Natural killer cell (primary cell): ENCODE results near the gene MAPK11. TPM values are rescaled to one million over a fixed set of nuclear protein-coding genes. Genes with fewer than 3 reads are reported as not detected.
A peak's percentile ranks its signal among the peaks of the same experiment; 100 is the strongest.

Experiments
- ATAC-seq, 3 donors: fragments of 150-1000 bp in 2 of 3; fragments of 200-7000 bp in 1 of 3; cut with Tn5 transposase; 1 replicate in 1 of 3; 2 replicates in 2 of 3; pipeline ENCODE4 v1.10.0; 2021; ENCODE audit warnings: mild to moderate bottlenecking in 2 of 3, moderate library complexity in 2 of 3
- DNase-seq, 2 donors: peaks; one replicate each; pipeline versions ENCODE4 v3.0.0 to v3.0.0-alpha.2; 2013 to 2021; ENCODE audit warnings: mixed read lengths in 1 of 2
- H3K27ac ChIP-seq: one replicate; pipeline ENCODE4 v1.5.1; 2013; ENCODE audit warnings: mild to moderate bottlenecking, low read length
- H3K27me3 ChIP-seq: one replicate; pipeline ENCODE4 v1.6.1; 2013; ENCODE audit warnings: low read length; ENCODE audit not compliant: control insufficient read depth, insufficient read depth
- H3K36me3 ChIP-seq: one replicate; pipeline ENCODE4 v1.6.1; 2013; ENCODE audit warnings: low read length; ENCODE audit not compliant: control insufficient read depth, insufficient read depth
- H3K4me1 ChIP-seq: one replicate; pipeline ENCODE4 v1.6.1; 2013; ENCODE audit warnings: low read length; ENCODE audit not compliant: control insufficient read depth, insufficient read depth
- H3K4me3 ChIP-seq: one replicate; pipeline ENCODE4 v1.5.1; 2013; ENCODE audit warnings: low read length
- H3K9me3 ChIP-seq: one replicate; pipeline ENCODE4 v1.6.1; 2013; ENCODE audit warnings: low read length; ENCODE audit not compliant: control insufficient read depth, insufficient read depth
- H3K27ac Mint-ChIP-seq, 2 donors: one replicate each; pipeline ENCODE4 v1.8.0; 2022; ENCODE audit warnings: mild to moderate bottlenecking in 2 of 2, mixed read lengths in 2 of 2, moderate library complexity in 1 of 2
- H3K27me3 Mint-ChIP-seq, 2 donors: one replicate each; pipeline ENCODE4 v1.8.0; 2022; ENCODE audit warnings: low read depth in 2 of 2, mixed read lengths in 2 of 2
- H3K36me3 Mint-ChIP-seq: one replicate; pipeline ENCODE4 v1.8.0; 2022; ENCODE audit warnings: mixed read lengths
- H3K4me1 Mint-ChIP-seq, 2 donors: one replicate each; pipeline ENCODE4 v1.8.0; 2022; ENCODE audit warnings: mixed read lengths in 2 of 2
- H3K4me3 Mint-ChIP-seq: one replicate; pipeline ENCODE4 v1.8.0; 2022; ENCODE audit warnings: mild to moderate bottlenecking, moderate library complexity, mixed read lengths
- H3K9me3 Mint-ChIP-seq, 2 donors: one replicate each; pipeline ENCODE4 v1.8.0; 2022; ENCODE audit warnings: mixed read lengths in 2 of 2
- WGBS: methylation state at CpG from one replicate; pipeline ENCODE4 v1.1.7; 2013; ENCODE audit warnings: missing lambda C conversion rate; ENCODE audit not compliant: insufficient coverage; 5-methylcytosine and 5-hydroxymethylcytosine counted together
- intact Hi-C: fragments of 100-400 bp; cut with micrococcal nuclease; formaldehyde crosslinking; loops from one replicate; pipeline ENCODE4 v1.14.2; 2022
- total RNA-seq, 4 donors: library from RNA; stranded (reverse); fragments of 120-200 nt in 1 of 4; gene quantifications; one replicate each; pipeline versions ENCODE4 v1.2.3 to v1.2.4, GENCODE V29; 2013 to 2022
- TF ChIP-seq, protein P1 (sequence below): fragments of 200-600 bp; IDR thresholded peaks from one replicate; pipeline ENCODE4 v1.8.0; 2022; ENCODE audit warnings: antibody characterized with exemption

Gene MAPK11
- total RNA-seq, 3 donors from 2014 or later (not counting 1 experiment from before 2014, with no cell fraction given), result 2.2 to 3.1 (median 2.2) TPM

DNA sequence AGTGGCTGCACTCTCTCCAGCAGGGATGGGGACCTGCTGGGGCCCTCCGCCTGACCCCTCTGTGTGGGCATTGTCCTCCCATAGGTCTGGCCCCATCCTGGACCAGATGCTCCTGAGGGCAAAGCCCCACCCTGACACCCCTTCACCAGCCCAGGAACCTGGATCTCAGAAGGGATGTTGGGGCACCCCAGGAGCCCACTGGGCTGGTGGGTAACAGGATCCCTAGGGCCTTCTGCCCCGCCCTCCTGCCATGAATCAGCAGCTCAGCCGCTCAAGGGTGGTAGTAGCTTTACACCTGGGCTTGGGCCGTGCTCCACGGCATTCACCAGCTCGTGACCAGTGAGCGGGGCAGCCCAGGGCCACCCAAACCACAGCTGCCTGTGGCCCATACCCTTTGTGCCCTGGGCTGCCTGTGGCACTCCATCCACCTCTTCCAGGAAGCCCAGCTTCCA, 7.7 kb downstream of the MAPK11 start:
- WGBS, result 34% methylated on average over 7 of the region's 7 CpGs
- no peak overlapping the region for H3K27ac Mint-ChIP-seq
- H3K27me3 Mint-ChIP-seq, result peaks cover 0 to 14% of the 10 kb centered on the region in 2 donors
- intact Hi-C loops, result no loop called here
- peaks cover 0 to 7% of the 10 kb centered on the region in 2 donors for H3K4me1 Mint-ChIP-seq
- peak overlapping the region; percentile 79 for H3K4me3 Mint-ChIP-seq
- no peaks in the 10 kb centered on the region for H3K9me3 Mint-ChIP-seq
- no peak overlapping the region for H3K4me3 ChIP-seq
- DNase-seq, result no peak
- no peak overlapping the region for H3K27ac ChIP-seq
- peaks cover 13% of the 10 kb centered on the region for H3K27me3 ChIP-seq
- no peaks in the 10 kb centered on the region for H3K36me3 ChIP-seq
- TF ChIP-seq, protein P1, sequence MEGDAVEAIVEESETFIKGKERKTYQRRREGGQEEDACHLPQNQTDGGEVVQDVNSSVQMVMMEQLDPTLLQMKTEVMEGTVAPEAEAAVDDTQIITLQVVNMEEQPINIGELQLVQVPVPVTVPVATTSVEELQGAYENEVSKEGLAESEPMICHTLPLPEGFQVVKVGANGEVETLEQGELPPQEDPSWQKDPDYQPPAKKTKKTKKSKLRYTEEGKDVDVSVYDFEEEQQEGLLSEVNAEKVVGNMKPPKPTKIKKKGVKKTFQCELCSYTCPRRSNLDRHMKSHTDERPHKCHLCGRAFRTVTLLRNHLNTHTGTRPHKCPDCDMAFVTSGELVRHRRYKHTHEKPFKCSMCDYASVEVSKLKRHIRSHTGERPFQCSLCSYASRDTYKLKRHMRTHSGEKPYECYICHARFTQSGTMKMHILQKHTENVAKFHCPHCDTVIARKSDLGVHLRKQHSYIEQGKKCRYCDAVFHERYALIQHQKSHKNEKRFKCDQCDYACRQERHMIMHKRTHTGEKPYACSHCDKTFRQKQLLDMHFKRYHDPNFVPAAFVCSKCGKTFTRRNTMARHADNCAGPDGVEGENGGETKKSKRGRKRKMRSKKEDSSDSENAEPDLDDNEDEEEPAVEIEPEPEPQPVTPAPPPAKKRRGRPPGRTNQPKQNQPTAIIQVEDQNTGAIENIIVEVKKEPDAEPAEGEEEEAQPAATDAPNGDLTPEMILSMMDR, result no peak
- no peaks in the 10 kb centered on the region for H3K9me3 ChIP-seq
- ATAC-seq, result no peak
- H3K4me1 ChIP-seq, result peaks cover 13% of the 10 kb centered on the region
- no peaks in the 10 kb centered on the region for H3K36me3 Mint-ChIP-seq

DNA sequence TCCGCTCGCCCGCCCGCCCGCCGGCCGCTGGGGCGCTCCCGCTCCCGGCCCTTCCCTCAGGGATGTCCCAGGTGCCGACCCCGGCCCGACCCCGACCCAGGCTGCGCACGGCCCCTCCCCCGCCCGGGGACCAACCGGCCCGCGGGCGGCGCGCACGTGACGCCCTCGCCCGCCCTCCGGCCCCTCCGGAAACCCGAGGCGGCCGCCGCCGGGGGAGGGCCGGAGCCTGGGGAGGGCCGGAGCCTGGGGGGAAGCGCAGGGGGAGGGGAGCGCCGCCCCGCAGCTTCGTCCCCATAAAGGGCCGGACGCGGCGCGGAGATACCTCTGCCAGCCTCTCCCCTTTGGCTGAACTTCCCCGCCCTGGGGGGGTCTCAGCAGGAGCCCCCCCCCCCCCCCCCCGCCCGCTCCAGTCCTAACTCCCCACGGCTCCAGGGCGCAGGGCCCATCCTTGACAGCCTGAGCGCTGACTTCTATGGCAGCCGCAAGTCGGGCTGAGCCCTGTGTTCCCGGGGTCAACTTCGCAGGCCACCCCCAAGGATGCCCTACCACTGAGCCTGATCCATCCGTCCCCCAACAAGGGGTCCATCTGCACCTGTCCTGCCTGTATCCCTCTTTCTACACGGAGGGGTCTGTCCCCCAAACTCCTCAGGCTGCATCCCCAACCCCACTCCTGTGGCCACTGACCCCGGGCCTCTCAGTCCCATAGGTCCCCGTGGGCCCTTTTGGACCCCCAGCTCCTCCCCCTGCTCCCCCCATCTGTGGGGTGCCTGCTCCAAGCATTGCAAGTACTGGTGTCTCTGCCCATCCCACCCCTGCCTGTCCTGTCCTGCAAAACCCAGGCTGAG, 8.3 kb downstream of the MAPK11 start, which contains the start of gene MAPK12:
TSS of gene MAPK12 (minus strand) at position 69 of the 845 bp plus-strand sequence. CDS start 174 bp downstream, outside the sequence.
- H3K4me1 ChIP-seq, result peaks cover 13% of the 10 kb centered on the region
- peaks cover 13% of the 10 kb centered on the region for H3K27me3 ChIP-seq
- TF ChIP-seq, protein P1, result no peak
- Mint-ChIP-seq H3K9me3 (no peaks in the 10 kb centered on the region), H3K4me1 (peaks cover 0 to 7% of the 10 kb centered on the region in 2 donors), H3K4me3 (peak within 1 kb of the TSS; percentile 79), H3K36me3 (no peaks in the 10 kb centered on the region), H3K27ac (no peak within 1 kb of the TSS), H3K27me3 (peaks cover 0 to 14% of the 10 kb centered on the region in 2 donors)
- H3K36me3 ChIP-seq, result no peaks in the 10 kb centered on the region
- no peak within 1 kb of the TSS for H3K27ac ChIP-seq
- ATAC-seq (peak in 2 of 3 donors; percentile 18 to 28), DNase-seq (no peak)
- WGBS, result 3% methylated on average over 58 of the region's 61 CpGs
- H3K4me3 ChIP-seq, result no peak within 1 kb of the TSS
- intact Hi-C loops, result no loop called here
- no peaks in the 10 kb centered on the region for H3K9me3 ChIP-seq

DNA sequence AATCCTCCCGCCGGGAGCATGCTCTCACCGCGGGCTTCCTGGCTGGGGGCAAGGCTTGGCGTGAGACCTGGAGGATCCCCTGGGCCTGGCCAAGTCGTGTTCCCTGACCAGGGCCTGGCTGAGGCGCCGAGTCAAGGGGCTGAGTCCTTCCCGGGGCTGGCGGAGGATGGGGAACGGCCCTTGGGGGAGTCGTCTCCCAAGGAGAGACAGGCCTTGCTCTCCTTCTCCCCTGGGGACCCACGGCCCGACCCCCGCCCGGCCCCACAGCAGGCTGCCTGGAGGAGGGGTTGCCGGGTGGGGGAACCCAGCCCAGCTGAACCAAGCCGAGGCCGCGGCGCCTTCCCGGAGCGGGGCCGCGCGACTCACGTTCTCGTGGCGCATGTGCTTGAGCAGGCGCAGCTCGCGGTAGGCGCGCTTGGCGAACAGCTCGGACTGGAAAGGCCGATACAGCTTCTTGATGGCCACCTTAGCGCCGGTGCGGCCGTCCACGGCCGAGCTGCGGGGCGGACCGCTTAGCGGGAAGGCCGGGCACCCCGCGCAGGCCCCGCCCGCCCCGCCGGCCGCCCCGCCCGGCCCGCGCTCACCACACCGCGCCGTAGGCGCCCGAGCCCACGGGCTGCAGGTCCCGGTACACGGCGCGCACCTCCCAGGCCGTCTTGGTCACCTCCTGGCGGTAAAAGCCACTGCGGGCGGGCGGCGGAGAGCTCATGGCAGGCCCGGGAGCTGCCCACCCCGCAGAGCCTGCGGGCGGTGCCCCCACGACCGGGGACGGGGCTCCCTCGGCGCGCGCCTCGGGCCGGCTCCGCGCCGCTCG, 9.2 kb downstream of the MAPK11 start:
- H3K9me3 ChIP-seq, result no peaks in the 10 kb centered on the region
- no peak overlapping the region for H3K4me3 ChIP-seq
- peaks cover 0 to 7% of the 10 kb centered on the region in 2 donors for H3K4me1 Mint-ChIP-seq
- H3K4me3 Mint-ChIP-seq, result no peak overlapping the region
- no peaks in the 10 kb centered on the region for H3K36me3 Mint-ChIP-seq
- H3K36me3 ChIP-seq, result no peaks in the 10 kb centered on the region
- TF ChIP-seq, protein P1, result no peak
- H3K4me1 ChIP-seq, result peaks cover 13% of the 10 kb centered on the region
- H3K27me3 ChIP-seq, result peaks cover 13% of the 10 kb centered on the region
- no peaks in the 10 kb centered on the region for H3K9me3 Mint-ChIP-seq
- peaks cover 0 to 14% of the 10 kb centered on the region in 2 donors for H3K27me3 Mint-ChIP-seq
- WGBS, result 2% methylated on average over 92 of the region's 92 CpGs
- no peak overlapping the region for H3K27ac ChIP-seq
- DNase-seq (no peak), ATAC-seq (peak in 2 of 3 donors; percentile 42 to 55)
- intact Hi-C loops, result no loop called here
- no peak overlapping the region for H3K27ac Mint-ChIP-seq
